ENCODE measurements around the gene MARCO.
"Not testable (repeated sequence)": the region's sequence is repeated elsewhere in the genome, so short reads cannot be mapped to it uniquely, and the experiment has no call there.

Gene MARCO

DNA sequence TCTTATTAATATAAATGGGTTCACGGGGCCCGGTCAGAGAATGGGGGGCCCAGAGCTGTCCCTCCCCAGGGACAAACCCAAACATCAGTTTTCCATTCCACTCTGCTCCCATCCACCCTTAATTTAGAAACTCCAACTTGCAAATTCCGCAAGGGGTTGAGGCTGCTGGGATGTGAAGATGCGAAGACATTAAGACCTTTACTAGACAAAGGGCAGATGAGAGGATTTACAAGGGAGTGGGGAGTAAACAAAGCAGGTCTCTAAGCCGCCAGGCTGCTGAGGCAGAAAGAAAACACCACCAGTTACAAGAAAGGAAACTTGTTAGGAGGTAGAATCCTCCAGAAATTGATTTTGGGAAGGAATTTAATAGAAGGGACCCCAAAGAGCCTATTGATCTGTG is 33.1 kb downstream of the MARCO start:
- DNase-seq, result no peak

DNA sequence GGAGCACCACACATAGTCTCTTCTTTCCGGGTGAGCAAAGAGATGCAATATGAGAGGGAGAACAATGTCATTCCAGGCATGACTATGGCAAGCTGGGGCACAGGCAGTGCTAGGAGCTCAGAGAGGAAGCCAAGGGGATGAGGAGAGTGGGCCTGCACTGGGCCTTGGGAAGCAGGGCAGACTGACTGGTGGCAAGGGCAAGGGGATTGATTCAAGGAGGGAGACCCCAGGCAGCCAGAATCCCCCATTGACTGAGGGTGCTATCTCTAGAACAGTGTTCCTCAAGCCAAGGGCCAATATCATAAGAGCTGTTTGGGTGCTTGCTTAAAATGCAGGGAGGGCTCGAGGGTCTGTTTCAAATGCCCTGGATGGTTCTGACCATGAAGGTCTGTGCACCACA is 36.1 kb downstream of the MARCO start:
- no peak for DNase-seq

DNA sequence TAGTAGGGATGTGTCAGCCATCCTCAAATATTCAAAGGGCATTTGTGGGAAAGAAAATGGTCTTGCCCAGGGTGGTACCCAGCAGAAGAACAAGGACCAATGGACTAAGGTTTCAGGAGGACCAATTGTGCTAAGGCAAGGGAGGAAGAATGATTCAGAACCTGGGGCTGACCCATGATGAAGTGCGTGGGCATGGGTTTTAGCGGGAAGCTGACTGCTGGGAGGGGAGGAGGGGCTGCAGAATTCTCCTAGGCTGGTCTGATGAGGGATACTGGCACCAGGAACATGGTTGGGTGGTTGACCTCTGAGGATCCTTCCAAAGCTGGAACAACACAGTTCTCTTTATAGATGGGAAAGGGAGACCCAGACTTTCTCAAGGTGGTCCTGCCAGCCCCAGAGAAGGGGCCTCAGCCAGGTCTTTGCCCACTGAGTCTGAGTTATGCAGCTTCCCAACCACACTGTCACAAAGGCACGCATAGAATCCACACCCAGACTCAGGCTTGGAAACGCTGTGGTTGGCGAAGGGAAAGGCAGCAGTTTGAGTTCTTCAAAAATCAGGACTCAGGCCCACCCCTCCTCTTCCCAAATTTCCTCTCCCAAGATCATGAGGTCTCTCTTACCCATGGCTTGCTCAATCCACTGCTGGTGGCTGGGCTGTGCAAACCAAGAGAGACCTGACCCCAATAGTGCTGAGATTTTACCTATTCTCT is 37.3 kb downstream of the MARCO start:
- DNase-seq, result no peak

DNA sequence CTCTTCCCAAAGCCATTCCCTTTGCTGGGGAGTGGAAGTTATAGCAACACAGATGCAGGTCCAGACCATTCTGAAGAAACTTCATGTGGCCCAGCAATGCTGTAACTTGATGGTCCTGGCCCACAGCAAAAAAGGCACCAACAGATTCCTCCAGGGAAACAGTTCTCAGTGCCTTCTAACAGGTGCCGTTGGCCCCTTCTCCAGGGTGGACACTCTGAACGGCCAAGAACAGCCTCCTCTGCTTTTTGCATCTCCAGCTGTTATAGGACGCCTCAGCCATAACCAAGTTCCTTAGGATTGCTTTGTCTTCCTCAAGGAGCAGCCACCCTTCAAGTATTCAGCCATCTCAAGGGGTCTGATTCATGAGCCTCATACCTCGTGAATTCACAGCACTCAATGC is 38.0 kb downstream of the MARCO start:
- DNase-seq, result no peak

DNA sequence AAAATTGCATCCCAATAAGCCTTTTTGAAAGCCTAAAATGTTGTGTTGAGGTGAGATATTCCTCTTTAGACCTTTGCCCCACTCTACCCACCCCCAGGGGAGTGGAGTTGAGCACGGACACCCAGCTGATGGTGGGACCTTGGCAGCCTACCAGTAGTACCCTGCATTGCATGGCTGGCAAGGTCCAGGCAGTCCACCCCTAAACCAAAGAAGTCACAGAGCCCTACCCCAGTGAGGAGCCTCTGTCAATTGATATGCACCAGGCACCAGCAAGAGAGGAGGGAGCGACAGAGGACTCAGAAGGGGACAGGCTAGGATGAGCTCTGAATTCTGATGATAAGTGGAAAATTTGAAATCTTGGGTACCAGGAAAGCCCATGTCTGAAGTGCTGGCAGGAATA is 38.6 kb downstream of the MARCO start:
- no peak for DNase-seq

DNA sequence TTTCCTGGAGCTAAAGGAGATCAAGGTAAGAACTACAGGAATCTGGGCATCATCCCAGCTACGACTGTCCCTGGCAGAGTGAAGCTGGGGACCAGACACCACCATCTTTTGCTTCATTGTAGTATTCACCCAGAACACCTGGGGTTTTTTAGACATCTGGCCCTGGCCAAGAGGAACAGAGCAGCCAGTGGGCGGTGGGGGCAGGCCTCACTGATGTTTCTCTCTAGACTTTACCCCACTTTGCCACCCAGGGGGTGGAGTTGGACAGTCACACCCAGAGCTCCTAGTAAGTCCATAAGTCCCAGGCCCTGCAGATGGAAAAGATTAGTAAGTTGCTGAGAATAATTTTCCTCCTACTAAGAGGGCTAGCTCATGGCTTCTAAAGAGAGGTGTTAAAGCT is 39.6 kb downstream of the MARCO start:
- DNase-seq, result no peak

DNA sequence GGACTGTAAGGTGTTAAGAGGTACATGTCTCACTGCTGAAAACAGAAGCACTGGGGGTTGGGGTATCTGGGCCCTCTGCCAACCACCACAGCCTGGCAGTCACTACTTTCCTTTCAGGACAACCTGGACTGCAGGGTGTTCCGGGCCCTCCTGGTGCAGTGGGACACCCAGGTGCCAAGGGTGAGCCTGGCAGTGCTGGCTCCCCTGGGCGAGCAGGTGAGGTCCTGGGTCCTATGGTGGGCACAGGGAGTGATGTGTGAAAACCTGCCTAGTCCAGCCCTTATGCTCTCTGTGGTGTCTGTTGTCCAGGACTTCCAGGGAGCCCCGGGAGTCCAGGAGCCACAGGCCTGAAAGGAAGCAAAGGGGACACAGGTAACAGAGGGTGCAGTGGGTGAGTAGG is 40.0 kb downstream of the MARCO start:
- no peak for DNase-seq

DNA sequence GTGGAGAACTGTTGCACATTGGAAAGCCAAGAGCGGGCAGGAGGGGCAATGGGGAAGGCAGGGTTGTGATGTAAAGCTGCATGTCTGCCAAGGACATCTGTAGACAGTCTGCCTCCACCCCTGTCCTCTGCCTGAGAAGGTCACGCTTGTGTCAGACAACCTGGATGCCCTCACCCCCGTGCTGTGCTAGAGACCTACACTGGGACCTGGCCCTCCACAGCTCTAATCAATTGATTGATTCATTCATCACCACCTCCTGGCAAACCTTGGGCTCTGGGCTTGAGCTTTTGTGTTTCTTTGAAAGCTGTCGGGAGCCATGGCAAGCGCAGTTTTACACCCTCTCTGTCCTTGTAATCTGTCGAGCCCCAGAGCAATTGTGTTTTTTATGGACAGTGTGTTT is 41.1 kb downstream of the MARCO start:
- DNase-seq, result no peak

DNA sequence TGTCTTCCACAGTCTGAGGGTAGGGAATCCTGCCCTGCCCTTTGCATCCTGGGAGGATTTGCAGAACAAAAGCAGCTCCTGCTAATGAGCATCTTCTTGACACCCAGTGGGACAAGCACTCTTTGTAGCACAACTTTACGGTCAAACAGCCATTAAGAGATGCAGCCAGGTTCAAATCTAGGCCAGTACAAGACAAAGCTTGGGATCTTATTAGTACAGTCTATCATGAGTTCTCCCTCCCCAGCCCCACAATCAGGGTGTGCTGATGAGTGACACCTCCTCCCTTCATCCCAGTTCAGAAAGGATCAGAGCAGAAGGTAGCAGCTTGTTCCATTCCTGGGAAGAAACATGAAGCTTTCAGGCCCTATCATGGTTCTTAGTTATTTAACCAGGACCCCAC is 41.9 kb downstream of the MARCO start:
- no peak for DNase-seq

DNA sequence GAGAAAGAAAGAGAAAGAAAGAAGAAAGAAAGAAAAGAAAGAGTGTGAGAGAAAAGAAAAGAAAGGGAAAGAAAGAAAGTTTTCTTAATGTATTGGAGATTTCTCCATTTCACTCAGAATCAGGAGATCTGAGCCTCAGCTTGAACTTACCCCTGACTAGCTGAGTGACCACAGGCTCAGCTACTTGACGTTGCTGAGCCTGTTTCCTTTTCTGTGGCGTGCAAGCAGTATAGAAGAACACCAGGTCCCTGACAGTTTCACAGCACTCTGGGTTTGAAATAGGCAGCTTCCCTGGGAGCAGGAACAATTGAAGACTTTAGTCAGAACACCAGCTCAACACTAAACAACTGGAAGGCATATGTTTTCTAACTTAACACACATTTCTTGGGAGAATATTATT is 44.7 kb downstream of the MARCO start:
- DNase-seq, result no peak

DNA sequence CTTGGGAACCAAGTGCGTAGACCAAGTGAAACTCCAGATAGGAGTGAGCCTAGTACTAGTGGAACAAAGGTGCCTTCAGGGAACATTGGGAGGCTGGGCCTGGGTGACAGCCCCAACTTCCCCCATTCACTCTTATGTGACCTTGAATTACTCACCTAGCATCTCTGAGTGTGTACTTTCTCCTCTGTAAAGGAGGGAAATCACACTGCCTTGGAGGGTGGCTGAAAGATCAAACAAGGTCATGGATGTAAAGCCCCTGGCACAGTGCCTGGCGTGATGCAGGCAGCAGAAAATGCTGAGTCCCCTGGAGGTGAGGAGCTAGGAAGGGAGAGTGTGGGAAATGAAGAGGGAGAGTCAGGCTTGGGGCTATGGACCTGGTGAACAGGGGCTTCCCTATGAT is 45.9 kb downstream of the MARCO start:
- DNase-seq, result no peak

DNA sequence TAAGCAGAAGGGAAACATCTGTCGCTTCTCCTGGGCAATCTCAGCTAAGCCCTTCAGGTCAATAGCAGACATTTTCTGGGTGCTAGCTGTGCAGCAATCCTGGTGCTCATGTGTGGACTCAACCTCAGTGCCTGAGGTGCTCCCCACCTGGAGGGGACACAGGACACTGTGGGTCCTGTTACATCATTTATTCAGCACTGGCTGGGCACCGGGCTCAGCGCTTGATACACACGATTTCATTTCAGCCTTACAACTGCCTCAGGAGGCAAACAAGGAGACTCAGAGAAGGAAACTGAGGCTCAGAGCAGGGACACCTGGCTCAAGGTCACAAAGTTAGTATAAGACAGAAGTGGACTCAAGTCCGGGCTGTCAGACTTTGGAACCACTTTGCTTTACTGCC is 46.7 kb downstream of the MARCO start:
- DNase-seq, result no peak

DNA sequence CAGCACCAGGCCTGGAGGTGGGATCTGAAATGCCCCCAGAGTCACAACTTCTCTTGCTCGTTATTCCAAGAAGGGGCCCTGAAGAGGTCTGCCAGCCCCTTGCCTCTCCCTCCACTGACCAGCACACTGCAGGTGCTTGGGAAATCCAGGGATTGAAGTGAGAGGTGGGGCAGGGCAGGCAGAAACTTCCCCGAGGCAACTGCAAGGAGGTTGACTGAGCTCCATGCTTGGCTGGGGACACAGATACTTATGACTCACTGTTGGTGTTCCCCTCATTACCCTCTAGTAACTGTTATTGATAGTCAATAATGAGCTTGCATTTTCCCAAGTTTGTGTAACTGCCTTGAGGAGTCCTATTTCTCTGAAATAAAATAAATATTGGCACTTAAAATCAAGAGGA is 47.5 kb downstream of the MARCO start:
- no peak for DNase-seq

DNA sequence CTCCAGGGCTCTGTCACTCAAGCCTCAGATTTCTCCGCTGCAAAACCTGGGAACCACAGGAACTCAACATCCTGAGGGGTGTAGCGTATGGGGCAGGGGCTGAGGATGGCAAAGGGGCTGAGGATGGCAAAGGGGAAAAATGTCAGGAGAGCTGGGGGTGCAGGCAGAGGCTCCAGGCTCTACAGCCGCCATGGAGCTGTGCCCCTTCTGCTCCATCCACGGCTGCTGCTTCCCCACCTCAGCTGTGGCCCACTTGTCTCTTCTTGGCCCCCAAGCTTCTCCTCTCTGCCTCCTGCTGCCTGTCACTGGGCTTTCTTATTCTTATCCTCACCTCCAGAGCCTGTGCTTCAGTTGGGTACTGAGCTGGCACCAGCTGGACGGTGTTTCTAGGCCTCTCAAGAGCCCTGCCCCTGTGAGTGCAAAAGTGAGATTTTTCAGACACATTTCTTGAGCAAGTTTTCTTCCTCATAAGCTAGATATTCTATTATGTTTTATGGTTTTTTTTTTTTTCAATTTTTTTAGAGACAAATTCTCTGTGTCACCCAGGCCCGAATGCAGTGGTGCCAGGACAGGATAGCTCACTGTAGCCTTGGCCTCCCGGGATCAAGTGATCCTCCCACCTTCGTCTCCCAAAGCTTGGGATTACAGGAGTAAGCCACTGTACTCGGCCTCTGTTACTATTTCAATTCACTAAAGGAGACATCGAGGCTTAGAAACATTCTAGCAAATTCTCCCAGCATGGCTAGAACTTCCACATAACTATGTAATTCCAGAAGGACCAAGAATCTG is 49.0 kb downstream of the MARCO start:
- no peak for DNase-seq

DNA sequence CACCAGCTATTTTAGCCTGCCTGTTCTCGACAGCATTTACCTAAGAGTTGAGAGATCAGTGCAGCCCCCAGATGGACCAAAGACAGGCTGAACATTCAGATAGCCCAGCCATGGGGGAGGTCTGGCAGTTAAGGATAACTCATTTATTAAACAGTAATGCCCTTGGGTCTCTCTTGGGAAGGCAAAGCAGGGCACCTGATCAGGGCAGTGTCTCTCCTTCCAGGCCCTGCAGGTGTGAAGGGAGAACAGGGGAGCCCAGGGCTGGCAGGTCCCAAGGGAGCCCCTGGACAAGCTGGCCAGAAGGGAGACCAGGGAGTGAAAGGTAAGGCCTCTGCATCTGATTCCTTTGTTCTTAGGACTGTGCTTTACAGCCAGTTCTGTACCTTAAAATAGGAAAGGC is 49.6 kb downstream of the MARCO start:
- DNase-seq, result no peak

DNA sequence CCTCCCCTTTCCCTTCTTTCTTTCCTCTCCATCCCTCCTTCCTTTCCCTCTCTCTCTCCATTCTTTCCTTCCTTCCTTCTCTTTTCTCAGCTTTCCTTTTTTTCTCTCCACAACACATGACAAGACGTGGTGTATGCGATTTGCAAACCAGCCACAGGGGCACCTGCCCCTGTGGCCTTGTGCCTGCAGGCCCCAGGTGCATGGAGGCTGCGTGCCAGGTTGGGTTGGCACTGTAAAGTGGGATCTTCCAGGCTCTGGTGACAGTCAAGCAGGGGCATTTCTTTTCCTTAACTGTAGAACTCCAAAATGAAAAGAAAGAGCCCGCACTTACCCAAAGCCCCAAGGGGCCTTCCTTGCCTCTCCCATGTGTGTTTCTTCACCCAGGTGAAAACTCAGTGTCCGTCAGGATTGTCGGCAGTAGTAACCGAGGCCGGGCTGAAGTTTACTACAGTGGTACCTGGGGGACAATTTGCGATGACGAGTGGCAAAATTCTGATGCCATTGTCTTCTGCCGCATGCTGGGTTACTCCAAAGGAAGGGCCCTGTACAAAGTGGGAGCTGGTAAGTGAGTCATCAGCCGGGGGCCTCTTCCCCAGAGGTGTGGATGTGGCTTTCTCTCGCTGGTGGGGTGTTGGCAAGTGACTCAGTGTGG is 50.9 kb downstream of the MARCO start:
- no peak for DNase-seq

DNA sequence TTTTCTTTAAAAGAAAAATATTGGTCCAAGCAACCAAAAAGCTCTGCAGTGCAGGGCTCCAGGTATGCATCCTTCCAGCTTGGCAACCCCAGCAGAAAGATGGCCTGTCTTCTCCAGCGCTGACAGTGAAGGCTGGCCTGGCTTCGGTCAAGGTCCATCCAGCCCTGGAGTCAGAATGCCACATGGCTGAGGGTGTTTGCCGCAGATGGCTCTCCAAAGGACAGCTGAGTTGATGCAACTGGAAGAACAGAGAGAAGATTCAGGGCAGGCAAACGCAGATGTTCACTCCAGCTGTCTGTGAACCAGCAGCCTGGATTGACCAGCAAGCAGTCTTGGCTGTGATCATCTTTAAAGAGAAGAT is 51.4 kb downstream of the MARCO start:
- no peak for DNase-seq

DNA sequence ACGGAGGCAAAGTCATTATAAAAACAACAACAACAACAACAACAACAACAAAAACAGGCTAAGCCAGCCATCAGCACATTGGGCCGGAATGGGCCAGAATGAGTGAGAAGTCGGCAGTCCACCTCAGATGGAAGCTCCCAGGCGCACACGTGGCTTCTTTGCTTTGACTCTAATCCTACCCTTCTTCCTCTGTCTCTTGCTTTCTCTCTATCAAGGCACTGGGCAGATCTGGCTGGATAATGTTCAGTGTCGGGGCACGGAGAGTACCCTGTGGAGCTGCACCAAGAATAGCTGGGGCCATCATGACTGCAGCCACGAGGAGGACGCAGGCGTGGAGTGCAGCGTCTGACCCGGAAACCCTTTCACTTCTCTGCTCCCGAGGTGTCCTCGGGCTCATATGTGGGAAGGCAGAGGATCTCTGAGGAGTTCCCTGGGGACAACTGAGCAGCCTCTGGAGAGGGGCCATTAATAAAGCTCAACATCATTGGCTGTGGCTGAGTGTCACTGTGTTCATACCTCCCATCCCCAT is 52.2 kb downstream of the MARCO start:
- DNase-seq, result no peak

DNA sequence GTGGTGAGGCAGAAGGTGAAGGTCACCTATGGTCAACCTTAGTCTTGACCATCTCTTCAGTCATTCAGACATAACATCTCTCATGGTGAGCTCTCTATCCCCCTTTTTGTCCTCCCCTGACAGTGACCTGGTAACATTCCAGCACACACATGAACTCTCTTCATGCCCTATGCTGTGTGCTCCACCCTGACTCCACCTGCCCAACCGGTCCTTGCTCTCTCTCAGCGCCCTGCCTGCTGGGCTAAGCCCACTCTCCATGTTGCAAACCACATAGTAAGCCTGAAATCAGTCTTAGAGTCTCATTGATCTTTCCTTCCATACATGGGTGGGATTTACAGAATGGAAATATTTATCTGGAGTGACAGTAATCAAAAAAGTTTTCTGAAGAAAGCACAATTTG is 52.8 kb downstream of the MARCO start:
- no peak for DNase-seq

DNA sequence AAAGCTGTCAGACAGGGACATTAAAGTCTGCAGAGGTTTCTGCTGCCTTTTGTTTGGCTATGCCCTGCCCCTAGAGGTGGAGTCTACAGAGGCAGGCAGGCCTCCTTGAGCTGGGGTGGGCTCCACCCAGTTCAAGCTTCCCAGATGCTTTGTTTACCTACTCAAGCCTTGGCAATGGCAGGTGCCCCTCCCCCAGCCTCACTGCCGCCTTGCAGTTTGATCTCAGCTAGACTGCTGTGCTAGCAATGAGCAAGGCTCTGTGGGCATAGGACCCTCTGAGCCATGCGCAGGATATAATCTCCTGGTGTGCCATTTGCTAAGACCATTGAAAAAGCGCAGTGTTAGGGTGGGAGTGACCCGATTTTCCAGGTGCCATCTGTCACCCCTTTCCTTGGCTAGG is 61.9 kb downstream of the MARCO start:
- DNase-seq, result not testable (repeated sequence)

DNA sequence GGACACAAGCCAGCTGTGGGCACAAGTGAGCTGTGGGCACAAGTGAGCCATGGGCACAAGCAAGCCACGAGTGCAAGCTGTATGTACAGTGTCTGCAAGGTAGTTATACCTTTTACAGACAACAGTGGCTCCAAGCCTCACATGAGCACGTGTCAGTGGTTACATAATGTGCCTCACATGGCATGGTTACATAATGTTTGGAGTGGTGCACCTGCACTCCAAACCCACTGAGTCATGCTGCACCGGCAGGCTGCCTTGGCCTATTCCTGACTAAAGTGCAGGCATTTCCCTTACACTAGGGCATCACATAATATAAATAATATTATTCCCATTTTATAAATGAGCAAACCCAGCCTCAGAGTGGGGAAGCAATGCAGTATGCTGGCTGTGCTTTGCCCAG is 62.6 kb downstream of the MARCO start:
- DNase-seq, result no peak

DNA sequence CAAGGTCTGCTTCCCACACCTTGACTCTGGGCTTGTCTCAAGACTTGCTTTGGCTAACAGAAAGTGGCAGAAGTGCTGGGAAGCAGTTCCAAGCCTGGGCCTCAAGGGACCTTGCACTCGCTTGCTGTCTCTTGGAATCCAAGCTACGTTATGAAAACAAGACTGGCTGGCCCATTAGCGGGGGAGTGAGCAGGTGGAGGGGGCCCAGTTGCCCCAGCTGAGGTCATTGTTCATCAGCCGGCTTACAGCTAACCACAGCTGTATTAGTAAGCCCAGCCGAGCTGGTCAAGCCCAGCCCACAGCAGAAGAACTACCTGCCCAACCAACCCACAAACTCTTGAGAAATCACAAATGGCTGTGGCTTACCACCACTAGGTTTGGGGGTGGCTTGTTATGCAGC is 63.1 kb downstream of the MARCO start:
- DNase-seq, result no peak

DNA sequence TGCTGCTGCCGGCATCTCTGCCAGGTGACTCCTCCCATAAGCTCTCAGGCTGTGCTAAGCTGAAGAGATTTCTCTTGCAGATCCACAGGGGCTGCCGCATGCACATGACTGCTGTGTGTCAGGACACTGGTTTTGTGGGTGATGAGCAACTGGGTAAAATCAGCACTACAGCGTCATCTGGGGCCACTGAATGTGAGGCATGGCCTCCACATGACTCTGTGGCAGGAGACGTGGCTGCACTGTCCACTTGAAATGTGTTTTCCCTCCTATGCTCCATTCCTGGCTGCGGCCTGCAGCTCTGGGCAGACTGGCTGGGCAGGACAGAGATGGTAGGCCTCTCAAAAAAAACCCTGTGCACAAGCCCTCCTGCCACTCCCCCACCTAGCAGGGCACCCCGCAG is 63.6 kb downstream of the MARCO start:
- DNase-seq, result no peak

DNA sequence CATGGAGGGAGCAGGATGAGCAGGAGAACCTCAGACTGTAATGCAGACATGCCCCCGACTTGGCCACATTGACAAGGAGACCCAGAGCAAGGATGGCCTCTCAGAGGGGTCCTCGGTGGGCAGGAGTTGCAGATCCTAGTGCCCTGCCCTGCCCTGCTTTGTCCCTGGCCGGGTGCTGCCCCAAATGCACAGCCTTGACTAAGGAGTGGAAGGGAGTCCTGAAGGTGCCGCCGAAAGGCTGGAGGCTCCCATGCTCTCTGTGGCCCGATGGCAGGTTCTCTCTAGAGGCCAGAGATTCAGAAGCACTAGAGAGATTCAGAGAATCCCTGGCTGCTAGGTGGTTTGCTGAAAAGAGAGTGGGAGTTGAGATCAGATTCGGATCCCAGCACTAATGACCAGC is 64.4 kb downstream of the MARCO start:
- no peak for DNase-seq
